ENCODE measurements around the gene OR10AG1.

OR10AG1 gene, protein sequence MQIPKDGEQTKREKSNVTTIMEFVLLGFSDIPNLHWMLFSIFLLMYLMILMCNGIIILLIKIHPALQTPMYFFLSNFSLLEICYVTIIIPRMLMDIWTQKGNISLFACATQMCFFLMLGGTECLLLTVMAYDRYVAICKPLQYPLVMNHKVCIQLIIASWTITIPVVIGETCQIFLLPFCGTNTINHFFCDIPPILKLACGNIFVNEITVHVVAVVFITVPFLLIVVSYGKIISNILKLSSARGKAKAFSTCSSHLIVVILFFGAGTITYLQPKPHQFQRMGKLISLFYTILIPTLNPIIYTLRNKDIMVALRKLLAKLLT

GRCh38 chr11:55969845-55970244 lies at the start of gene OR10AG1:
OR10AG1 (minus strand) TSS chr11:55969945; CDS start chr11:55969907, 38 bp downstream.
- DNase-seq (ENCODE audit: low read depth in 1 of 2, low spot score in 1 of 2), result no peak

DNA sequence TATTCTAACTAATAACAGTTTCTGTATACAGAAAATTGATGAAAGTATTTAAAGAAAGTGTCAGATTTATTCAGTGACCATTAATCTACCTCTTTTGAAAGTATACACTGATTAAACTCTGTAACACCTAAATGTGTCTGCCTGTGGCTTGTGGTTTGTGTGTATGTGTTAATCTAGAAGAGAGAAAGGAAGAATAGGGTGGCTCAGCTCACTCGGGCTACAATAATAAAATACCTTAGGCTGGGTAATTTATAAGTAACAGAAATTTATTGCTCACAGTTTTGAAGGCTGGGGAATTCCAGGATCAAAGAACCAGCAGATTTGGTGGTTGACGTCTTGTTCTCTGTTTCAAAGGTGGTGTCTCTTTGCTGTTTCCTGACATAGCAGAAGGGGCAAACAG lies 44.1 kb upstream of the OR10AG1 start:
- no peak for DNase-seq (ENCODE audit: low read depth in 1 of 2, low spot score in 1 of 2)

GRCh38 chr11:56010716-56011115 lies 41.0 kb upstream of the OR10AG1 start:
- no peak for DNase-seq (ENCODE audit: low read depth in 1 of 2, low spot score in 1 of 2)

DNA sequence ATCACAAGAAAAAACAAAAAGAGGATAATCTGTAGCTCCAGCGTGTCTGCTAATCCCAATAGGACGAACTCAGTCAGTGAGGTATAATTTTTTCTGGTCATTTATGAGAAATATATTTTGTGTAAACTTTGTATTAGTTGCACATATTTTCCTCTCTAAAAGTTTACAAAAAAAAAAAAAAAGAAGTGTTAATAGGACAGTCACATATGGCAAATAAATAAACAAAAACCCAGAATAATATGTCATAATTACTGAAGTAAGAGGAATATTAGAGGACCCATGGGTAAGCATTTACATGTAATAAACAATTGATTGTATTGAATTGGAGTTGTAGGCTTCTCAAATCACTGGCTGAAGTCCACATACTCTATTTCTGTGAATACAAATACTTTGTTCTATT lies 24.8 kb upstream of the OR10AG1 start, which contains the start of gene OR5F1:
TSS of gene OR5F1 (minus strand) at position 101 of the 400 bp plus-strand sequence. CDS start at position 101, 0 bp downstream.
- no peak for DNase-seq (ENCODE audit: low read depth in 1 of 2, low spot score in 1 of 2)

DNA sequence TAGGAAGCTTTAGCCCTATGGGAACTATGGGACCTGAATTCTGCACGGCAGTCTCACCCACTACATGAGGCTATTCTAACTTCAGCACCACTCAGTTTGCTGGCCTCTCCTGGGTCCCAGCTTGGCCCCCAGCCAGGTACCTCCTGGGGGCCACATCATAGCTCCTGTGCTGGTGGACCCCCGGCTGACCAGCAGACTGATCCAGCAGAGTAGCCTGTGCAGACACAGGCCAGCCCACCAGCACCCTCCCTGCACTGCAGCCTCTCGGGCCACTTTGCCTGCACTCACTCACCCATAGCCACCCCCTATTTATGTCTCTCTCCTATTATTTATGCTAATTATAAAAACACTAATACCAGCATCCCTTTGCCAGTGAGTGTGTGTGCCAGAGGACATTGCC lies 1.2 kb upstream of the OR10AG1 start:
- no peak for DNase-seq (ENCODE audit: low read depth in 1 of 2, low spot score in 1 of 2)

DNA sequence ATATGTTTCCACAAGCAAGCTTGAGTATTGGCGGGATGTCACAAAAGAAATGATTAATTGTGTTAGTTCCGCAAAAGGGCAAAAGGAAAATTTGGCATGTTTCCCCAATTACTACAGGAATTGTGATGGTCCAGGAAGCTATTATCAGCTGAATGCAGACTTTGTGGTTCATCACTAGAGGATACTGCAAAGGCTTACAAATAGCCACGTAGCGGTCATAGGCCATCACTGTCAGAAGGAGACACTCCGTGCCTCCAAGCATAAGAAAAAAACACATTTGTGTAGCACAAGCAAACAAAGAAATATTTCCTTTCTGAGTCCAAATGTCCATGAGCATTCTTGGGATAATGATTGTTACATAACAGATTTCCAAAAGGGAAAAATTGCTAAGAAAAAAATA lies 1.8 kb downstream of the OR10AG1 start:
- no peak for DNase-seq (ENCODE audit: low read depth in 1 of 2, low spot score in 1 of 2)

DNA sequence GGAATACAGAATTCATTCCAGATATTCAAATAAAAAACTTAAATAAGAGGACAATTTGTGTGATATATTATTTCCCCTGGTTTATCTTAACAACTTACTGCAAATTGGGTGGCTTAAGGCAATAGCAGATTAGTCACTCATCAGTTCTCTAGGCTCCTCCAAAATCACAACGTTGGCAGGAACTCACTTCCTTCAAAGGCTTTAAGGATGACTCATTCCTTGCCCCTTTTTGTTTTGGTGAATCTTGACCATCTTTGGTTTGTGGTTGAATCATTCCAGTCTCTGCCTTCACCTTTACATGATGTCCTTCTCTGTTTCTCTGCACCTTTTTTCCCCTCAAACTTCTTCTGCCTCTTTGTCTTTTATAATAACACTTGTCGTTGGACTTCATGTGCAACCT lies 3.4 kb downstream of the OR10AG1 start:
- no peak for DNase-seq (ENCODE audit: low read depth in 1 of 2, low spot score in 1 of 2)

DNA sequence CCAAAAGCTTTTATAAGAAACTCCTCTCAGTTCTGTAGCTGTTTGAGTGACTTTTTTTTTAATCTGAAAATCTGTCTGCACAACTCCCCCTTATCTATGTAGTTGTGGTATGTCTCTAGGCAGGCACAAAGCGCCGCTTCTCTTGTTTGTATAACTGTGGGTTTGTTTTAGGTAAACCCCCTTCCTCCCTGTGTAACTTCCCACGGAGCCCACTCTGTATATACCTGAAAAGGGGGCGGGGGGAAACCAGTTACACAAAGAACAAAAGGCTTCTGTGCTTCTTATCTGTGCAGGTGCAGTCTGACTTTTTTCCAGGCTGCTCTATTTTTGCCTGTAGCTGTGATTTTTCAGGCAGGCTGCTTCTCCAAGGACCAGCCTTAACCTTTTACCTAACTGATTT lies 13.2 kb downstream of the OR10AG1 start:
- DNase-seq (ENCODE audit: low read depth in 1 of 2, low spot score in 1 of 2), result no peak

- DNase-seq (ENCODE audit: low read depth in 1 of 2, low spot score in 1 of 2), result no peak
These were observed 20.4 kb downstream of the OR10AG1 start for GRCh38 chr11:55949330-55949729.

- DNase-seq (ENCODE audit: low read depth in 1 of 2, low spot score in 1 of 2), result no peak
These were observed 26.9 kb downstream of the OR10AG1 start for GRCh38 chr11:55942785-55943392.

- DNase-seq (ENCODE audit: low read depth in 1 of 2, low spot score in 1 of 2), result no peak
These were observed 33.4 kb downstream of the OR10AG1 start, which contains the start of gene OR5I1 for GRCh38 chr11:55936300-55936699. OR5I1 (minus strand) TSS chr11:55936400; CDS start chr11:55936400, 0 bp downstream.

- DNase-seq (ENCODE audit: low read depth in 1 of 2, low spot score in 1 of 2), result no peak
These were observed 49.2 kb downstream of the OR10AG1 start for GRCh38 chr11:55920537-55920936.

Data from activated T-helper 1 cell treated with anti-CD3 and anti-CD28 coated beads, Interleukin-2, amount 50 U/mL, for 16 hours (primary cell).